Mesenchymal stem cell (in vitro differentiated cells and primary cell): ENCODE measurements around the gene LRRC37B.
"Not testable (repeated sequence)": the region's sequence is repeated elsewhere in the genome, so short reads cannot be mapped to it uniquely, and the experiment has no call there.

ENCODE experiments used
- DNase-seq: peaks from one replicate; pipeline ENCODE4 v3.0.0-alpha.2; 2013
- H2AFZ ChIP-seq: one replicate; pipeline ENCODE4 v1.6.1; 2013; ENCODE audit warnings: low read depth, mild to moderate bottlenecking, control low read depth, inconsistent platforms, low read length, moderate library complexity
- H2AK5ac ChIP-seq: 2 replicates; pipeline ENCODE4 v1.6.1; 2013; ENCODE audit warnings: low read length, moderate library complexity, mild to moderate bottlenecking, inconsistent platforms; ENCODE audit not compliant: severe bottlenecking
- H2BK120ac ChIP-seq: one replicate; pipeline ENCODE4 v1.6.1; 2013; ENCODE audit warnings: low read depth, mild to moderate bottlenecking, inconsistent platforms, low read length, moderate library complexity
- H2BK12ac ChIP-seq, 2 experiments: one replicate each; pipeline ENCODE4 v1.6.1; 2013; ENCODE audit warnings: inconsistent platforms in 2 of 2, low read length in 2 of 2, mild to moderate bottlenecking in 2 of 2, moderate library complexity in 2 of 2, control low read depth in 1 of 2
- H2BK15ac ChIP-seq: one replicate; pipeline ENCODE4 v1.6.1; 2013; ENCODE audit warnings: mild to moderate bottlenecking, low read depth, inconsistent platforms; ENCODE audit not compliant: poor library complexity, severe bottlenecking
- H2BK5ac ChIP-seq: 2 replicates; pipeline ENCODE4 v1.6.1; 2013; ENCODE audit warnings: low read depth, mild to moderate bottlenecking, low read length, control low read depth, inconsistent platforms; ENCODE audit not compliant: poor library complexity, severe bottlenecking
- H3K14ac ChIP-seq, 2 experiments: one replicate each; pipeline ENCODE4 v1.6.1; 2013; ENCODE audit warnings: inconsistent platforms in 2 of 2, low read length in 2 of 2, control low read depth in 1 of 2, mild to moderate bottlenecking in 1 of 2, moderate library complexity in 1 of 2
- H3K18ac ChIP-seq, 2 experiments: one replicate each; pipeline ENCODE4 v1.6.1; 2013; ENCODE audit warnings: inconsistent platforms in 2 of 2, low read length in 2 of 2, control low read depth in 1 of 2, low read depth in 1 of 2, mild to moderate bottlenecking in 1 of 2
- H3K23ac ChIP-seq, 2 experiments: one replicate each; pipeline ENCODE4 v1.6.1; 2013; ENCODE audit warnings: inconsistent platforms in 2 of 2, low read length in 2 of 2, mild to moderate bottlenecking in 2 of 2, moderate library complexity in 2 of 2, control low read depth in 1 of 2
- H3K27ac ChIP-seq: 2 replicates; pipeline ENCODE4 v1.5.1; 2013; ENCODE audit warnings: mild to moderate bottlenecking, moderate library complexity, low read length, control low read depth, inconsistent platforms; ENCODE audit not compliant: poor library complexity, severe bottlenecking
- H3K27me3 ChIP-seq, 2 experiments: 2 replicates each; pipeline versions ENCODE4 v1.6.1 to v1.7.0; 2013; ENCODE audit warnings: low read length in 2 of 2, mild to moderate bottlenecking in 2 of 2, moderate library complexity in 2 of 2, control low read depth in 1 of 2, inconsistent platforms in 1 of 2; ENCODE audit not compliant: control insufficient read depth in 1 of 2, insufficient read depth in 1 of 2
- H3K36me3 ChIP-seq, 2 experiments: 2 replicates each; pipeline versions ENCODE4 v1.6.1 to v1.7.0; 2013; ENCODE audit warnings: low read length in 2 of 2, control low read depth in 1 of 2, inconsistent platforms in 1 of 2, low read depth in 1 of 2, mild to moderate bottlenecking in 1 of 2; ENCODE audit not compliant: insufficient read depth in 2 of 2, control insufficient read depth in 1 of 2
- H3K4ac ChIP-seq, 2 experiments: one replicate each; pipeline ENCODE4 v1.6.1; 2013; ENCODE audit warnings: inconsistent platforms in 2 of 2, low read length in 2 of 2, mild to moderate bottlenecking in 2 of 2, moderate library complexity in 2 of 2, control low read depth in 1 of 2, low read depth in 1 of 2
- H3K4me1 ChIP-seq: 2 replicates; pipeline ENCODE4 v1.6.1; 2013; ENCODE audit warnings: low read depth, low read length, control low read depth; ENCODE audit not compliant: control insufficient read depth, insufficient read depth
- H3K4me2 ChIP-seq: 2 replicates; pipeline ENCODE4 v1.6.1; 2013; ENCODE audit warnings: low read length, mild to moderate bottlenecking, inconsistent platforms; ENCODE audit not compliant: poor library complexity, severe bottlenecking
- H3K4me3 ChIP-seq, 2 experiments: 2 replicates each; pipeline versions ENCODE4 v1.5.1 to v1.7.0; 2013; ENCODE audit warnings: low read length in 2 of 2, mild to moderate bottlenecking in 2 of 2, control low read depth in 1 of 2, low read depth in 1 of 2; ENCODE audit not compliant: insufficient read depth in 1 of 2
- H3K79me1 ChIP-seq: replicated peaks from 2 replicates; pipeline ENCODE4 v1.6.1; 2013; ENCODE audit warnings: mild to moderate bottlenecking, control low read depth, low read length, inconsistent platforms; ENCODE audit not compliant: poor library complexity, severe bottlenecking
- H3K9ac ChIP-seq: 2 replicates; pipeline ENCODE4 v1.7.0; 2013; ENCODE audit warnings: mild to moderate bottlenecking, low read length, moderate library complexity
- H3K9me3 ChIP-seq: 2 replicates; pipeline ENCODE4 v1.7.0; 2013; ENCODE audit warnings: mild to moderate bottlenecking, low read length; ENCODE audit not compliant: control insufficient read depth
- H4K8ac ChIP-seq: one replicate; pipeline ENCODE4 v1.6.1; 2013; ENCODE audit warnings: inconsistent platforms, mild to moderate bottlenecking, low read length, moderate library complexity
- H4K91ac ChIP-seq: one replicate; pipeline ENCODE4 v1.6.1; 2013; ENCODE audit warnings: mild to moderate bottlenecking, low read length, inconsistent platforms
- WGBS: methylation state at CpG from one replicate; pipeline ENCODE4 v1.1.7; 2013; ENCODE audit warnings: mixed read lengths; 5-methylcytosine and 5-hydroxymethylcytosine counted together

Gene LRRC37B

DNA sequence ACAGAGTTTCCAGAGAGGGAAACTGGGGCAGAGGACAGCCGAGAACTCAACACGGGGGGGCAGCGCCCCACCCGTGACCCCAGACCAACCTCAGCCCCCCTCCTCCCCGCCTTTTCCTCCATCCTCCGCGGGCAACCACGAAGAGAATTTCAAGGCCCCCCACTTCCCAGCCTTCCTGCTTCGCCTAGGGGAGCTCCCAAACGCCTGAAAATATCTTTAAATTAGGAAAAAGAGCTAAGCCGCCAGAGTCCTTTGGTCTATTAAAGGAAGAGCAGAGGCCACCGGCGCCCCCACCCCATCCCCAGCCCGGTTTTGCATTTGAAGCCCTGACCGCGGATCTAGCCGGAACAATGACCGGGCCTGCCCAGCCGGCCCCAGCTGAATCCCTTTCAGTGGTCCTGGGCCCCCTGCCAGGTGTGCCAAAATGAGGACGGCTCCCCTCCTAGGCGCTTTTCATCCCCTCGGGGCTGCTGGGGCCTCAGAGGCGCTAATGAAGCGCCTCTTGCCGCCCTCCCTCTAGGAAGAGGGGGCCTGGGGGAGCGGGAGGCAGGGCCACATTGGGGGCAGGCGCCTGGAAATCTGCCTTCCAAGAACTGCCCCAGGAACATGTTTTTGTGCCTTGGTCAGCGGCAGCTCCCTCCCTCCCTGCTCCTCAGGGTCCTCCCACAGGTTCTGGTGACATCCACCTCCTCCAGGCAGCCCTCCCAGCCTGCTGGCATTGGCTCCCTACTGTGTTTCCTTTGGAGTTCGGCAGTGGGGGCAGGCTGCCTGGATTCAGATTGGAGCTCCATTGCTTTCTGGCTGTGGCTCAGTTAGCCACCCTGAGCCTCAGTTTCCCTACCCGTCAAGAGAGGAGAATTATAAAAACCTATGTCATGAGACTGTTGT, 78.0 kb downstream of the LRRC37B start:
- H3K36me3 ChIP-seq, H4K91ac ChIP-seq, H2BK12ac ChIP-seq, DNase-seq, H3K9ac ChIP-seq, H3K4me2 ChIP-seq, H2BK15ac ChIP-seq, H2BK5ac ChIP-seq, H4K8ac ChIP-seq, H2BK120ac ChIP-seq, H2AFZ ChIP-seq, H3K4me1 ChIP-seq, H3K4ac ChIP-seq, H3K27ac ChIP-seq, H3K4me3 ChIP-seq, H3K14ac ChIP-seq, H3K18ac ChIP-seq, H3K23ac ChIP-seq, H2AK5ac ChIP-seq, H3K27me3 ChIP-seq, H3K9me3 ChIP-seq, H3K79me1 ChIP-seq: not testable (repeated sequence)
- 53% methylated on average over 3 of the region's 30 CpGs for WGBS

DNA sequence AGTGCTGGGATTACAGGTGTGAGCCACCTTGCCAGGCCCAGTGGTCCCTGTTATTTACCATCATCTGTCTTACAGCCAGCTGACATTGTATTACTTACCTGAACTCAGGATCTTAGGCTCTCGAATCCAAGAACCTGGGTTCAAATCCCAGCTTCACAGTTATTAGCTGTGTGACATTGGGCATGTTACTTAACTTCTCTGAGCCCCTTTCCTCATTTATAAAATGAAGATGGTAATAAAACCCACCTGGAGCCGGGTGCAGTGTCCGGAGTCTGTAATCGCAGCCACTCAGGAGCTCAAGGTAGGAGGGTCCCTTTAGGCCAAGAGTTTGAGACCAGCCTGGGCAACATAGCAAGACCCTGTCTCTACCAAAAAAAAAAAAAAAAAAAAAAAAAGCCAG, 79.7 kb downstream of the LRRC37B start:
- not testable (repeated sequence) for H3K27ac ChIP-seq, H3K9ac ChIP-seq, DNase-seq, H3K36me3 ChIP-seq, H2BK15ac ChIP-seq, H3K14ac ChIP-seq, H3K4me2 ChIP-seq, H3K4ac ChIP-seq, H3K23ac ChIP-seq, H4K8ac ChIP-seq, H4K91ac ChIP-seq, H3K4me3 ChIP-seq, H2BK120ac ChIP-seq, H2BK5ac ChIP-seq, H2BK12ac ChIP-seq, H3K27me3 ChIP-seq, H3K79me1 ChIP-seq, H2AFZ ChIP-seq, H3K9me3 ChIP-seq, H3K18ac ChIP-seq, H3K4me1 ChIP-seq, H2AK5ac ChIP-seq
- 93% methylated on average over 4 of the region's 4 CpGs for WGBS

DNA sequence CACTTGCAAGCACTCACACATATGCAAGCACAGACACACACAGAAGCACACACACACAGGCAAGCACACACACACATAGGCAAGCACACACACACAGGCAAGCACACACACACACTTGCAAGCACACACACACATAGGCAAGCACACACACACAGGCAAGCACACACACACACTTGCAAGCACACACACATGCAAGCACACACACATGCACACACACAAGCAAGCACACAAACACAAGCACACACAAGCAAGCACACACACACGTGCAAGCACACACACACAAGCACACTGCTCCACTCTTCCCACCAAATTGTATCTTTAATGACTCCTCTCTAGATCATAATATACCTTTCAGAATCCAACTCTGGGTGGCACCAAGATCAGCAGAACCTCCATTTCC, 84.9 kb downstream of the LRRC37B start:
- not testable (repeated sequence) for H3K9me3 ChIP-seq, DNase-seq, H3K79me1 ChIP-seq, H2BK5ac ChIP-seq, H3K27me3 ChIP-seq, H3K36me3 ChIP-seq, H2AK5ac ChIP-seq, H2BK120ac ChIP-seq, H3K4me3 ChIP-seq, H3K9ac ChIP-seq, H2BK15ac ChIP-seq, H4K8ac ChIP-seq, H3K18ac ChIP-seq, H2BK12ac ChIP-seq, H3K4me1 ChIP-seq, H4K91ac ChIP-seq, H2AFZ ChIP-seq, H3K27ac ChIP-seq, H3K4ac ChIP-seq, H3K4me2 ChIP-seq
- WGBS, result 100% methylated on average over 1 of the region's 1 CpG
- Histone ChIP-seq H3K23ac (peak overlapping the region in 1 of 2 experiments; percentile 69), H3K14ac (peak overlapping the region in 1 of 2 experiments; percentile 79)

DNA sequence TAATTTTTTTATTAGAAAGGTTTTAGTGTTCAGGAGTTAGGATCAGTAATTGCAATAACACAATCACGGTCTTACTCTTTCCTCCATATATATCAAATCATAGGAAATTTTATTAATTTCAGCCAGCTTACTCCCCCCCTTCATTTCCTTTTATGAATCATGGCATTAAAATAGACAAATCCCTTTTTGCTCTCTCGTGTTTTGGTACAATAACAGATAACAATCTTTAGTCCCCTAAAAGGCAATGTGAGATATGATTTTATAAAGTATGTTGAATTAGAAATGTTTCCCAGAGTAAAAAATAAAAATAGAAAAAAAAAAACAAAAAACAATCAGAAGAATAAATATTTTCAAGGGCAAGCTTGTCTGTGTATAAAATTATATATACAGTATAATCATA, 92.5 kb downstream of the LRRC37B start:
- H2BK15ac ChIP-seq, result no peak overlapping the region
- H3K4me1 ChIP-seq, result no peaks in the 10 kb centered on the region
- H3K27ac ChIP-seq, result no peak overlapping the region
- H3K79me1 ChIP-seq, result no peaks in the 10 kb centered on the region
- H3K18ac ChIP-seq, result no peak overlapping the region
- H2AK5ac ChIP-seq, result no peak overlapping the region
- H3K27me3 ChIP-seq, result peaks cover 0 to 7% of the 10 kb centered on the region in 2 experiments
- no peak overlapping the region for H3K4me2 ChIP-seq
- no peak overlapping the region for H3K9ac ChIP-seq
- H4K8ac ChIP-seq, result no peak overlapping the region
- H3K9me3 ChIP-seq, result no peaks in the 10 kb centered on the region
- H3K14ac ChIP-seq, result no peak overlapping the region
- DNase-seq, result no peak
- WGBS, result 88% methylated on average over 1 of the region's 2 CpGs
- H3K23ac ChIP-seq, result no peak overlapping the region
- H2BK12ac ChIP-seq, result no peak overlapping the region
- H3K4ac ChIP-seq, result no peak overlapping the region
- H2BK120ac ChIP-seq, result no peak overlapping the region
- no peak overlapping the region for H3K4me3 ChIP-seq
- H2BK5ac ChIP-seq, result no peak overlapping the region
- no peaks in the 10 kb centered on the region for H3K36me3 ChIP-seq
- H2AFZ ChIP-seq, result no peak overlapping the region
- H4K91ac ChIP-seq, result no peak overlapping the region
